ENCODE results near the gene TBC1D14. TPM values are rescaled to one million over a fixed set of nuclear protein-coding genes. Genes with fewer than 3 reads are reported as not detected.

The TBC1D14 gene
- total RNA-seq, 1 donor, result 34.0 TPM

GRCh38 chr4:6983544-6984142 is 74.0 kb downstream of the TBC1D14 start:
- no peak for DNase-seq (ENCODE audit: low read depth)
- no peak for TF ChIP-seq CTCF (IDR thresholded peaks at IDR 0.05; ENCODE audit: insufficient read depth, low read length)
- no peak overlapping the region for H3K4me3 ChIP-seq (ENCODE audit: low read depth, low read length)

- peak; percentile 22 for DNase-seq (ENCODE audit: low read depth)
- no peak for TF ChIP-seq CTCF (IDR thresholded peaks at IDR 0.05; ENCODE audit: insufficient read depth, low read length)
- no peak overlapping the region for H3K4me3 ChIP-seq (ENCODE audit: low read depth, low read length)
These were observed 75.2 kb downstream of the TBC1D14 start for GRCh38 chr4:6984612-6985425.

GRCh38 chr4:6986072-6986780 is 76.6 kb downstream of the TBC1D14 start:
- peak; percentile 75 for DNase-seq (ENCODE audit: low read depth)
- H3K4me3 ChIP-seq (ENCODE audit: low read depth, low read length), result peak overlapping the region; percentile 82
- TF ChIP-seq CTCF (IDR thresholded peaks at IDR 0.05; ENCODE audit: insufficient read depth, low read length), result no peak

- peak; percentile 87 for DNase-seq (ENCODE audit: low read depth)
- peak overlapping the region; percentile 96 for H3K4me3 ChIP-seq (ENCODE audit: low read depth, low read length)
- peak; percentile 0 for TF ChIP-seq CTCF (IDR thresholded peaks at IDR 0.05; ENCODE audit: insufficient read depth, low read length)
These were observed 77.4 kb downstream of the TBC1D14 start for GRCh38 chr4:6986781-6987587.

- peak overlapping the region; percentile 96 for H3K4me3 ChIP-seq (ENCODE audit: low read depth, low read length)
- peak; percentile 31 for DNase-seq (ENCODE audit: low read depth)
- no peak for TF ChIP-seq CTCF (IDR thresholded peaks at IDR 0.05; ENCODE audit: insufficient read depth, low read length)
These were observed 77.9 kb downstream of the TBC1D14 start for GRCh38 chr4:6987588-6987961.

GRCh38 chr4:6988016-6988715 is 78.5 kb downstream of the TBC1D14 start:
- DNase-seq (ENCODE audit: low read depth), result peak; percentile 10
- TF ChIP-seq CTCF (IDR thresholded peaks at IDR 0.05; ENCODE audit: insufficient read depth, low read length), result no peak

More at GRCh38 chr4:6988016-6988715, 78.5 kb downstream of the TBC1D14 start:
- H3K4me3 ChIP-seq (ENCODE audit: low read depth, low read length), result peak overlapping the region; percentile 96

Data from fibroblast of the aortic adventitia (primary cell).